CD4-positive, CD25-positive, alpha-beta regulatory T cell (primary cell): ENCODE data around the gene C2CD4A. TPM values are rescaled to one million over a fixed set of nuclear protein-coding genes. Genes with fewer than 3 reads are reported as not detected.

Experiments
- ATAC-seq, 2 donors: fragments of 150-1000 bp; cut with Tn5 transposase; one replicate each; pipeline ENCODE4 v1.10.0; 2021; ENCODE audit warnings: low read depth in 2 of 2, moderate number of reproducible peaks in 2 of 2, moderate library complexity in 1 of 2
- DNase-seq, 3 donors: peaks; one replicate each; pipeline versions ENCODE4 v3.0.0 to v3.0.0-alpha.2; 2012 to 2022; ENCODE audit warnings: mixed read lengths in 1 of 3
- H3K27ac ChIP-seq: one replicate; pipeline ENCODE4 v1.7.0; 2013; ENCODE audit warnings: mild to moderate bottlenecking, low read length; ENCODE audit not compliant: insufficient read depth, poor library complexity, severe bottlenecking
- H3K27me3 ChIP-seq: one replicate; pipeline ENCODE4 v1.7.0; 2013; ENCODE audit warnings: low read length; ENCODE audit not compliant: control insufficient read depth, insufficient read depth
- H3K36me3 ChIP-seq: one replicate; pipeline ENCODE4 v1.7.0; 2013; ENCODE audit warnings: mild to moderate bottlenecking, low read length, moderate library complexity; ENCODE audit not compliant: control insufficient read depth, insufficient read depth
- H3K4me1 ChIP-seq: 2 replicates; pipeline ENCODE4 v1.7.0; 2013; ENCODE audit warnings: mild to moderate bottlenecking, low read length; ENCODE audit not compliant: insufficient read depth, control insufficient read depth, poor library complexity, severe bottlenecking
- H3K4me3 ChIP-seq: one replicate; pipeline ENCODE4 v1.7.0; 2013; ENCODE audit warnings: low read depth, mild to moderate bottlenecking, low read length, moderate library complexity
- H3K9me3 ChIP-seq, 2 experiments: 1 replicate in 1 of 2; 2 replicates in 1 of 2; pipeline ENCODE4 v1.7.0; 2013; ENCODE audit warnings: low read length in 2 of 2, mild to moderate bottlenecking in 1 of 2, moderate library complexity in 1 of 2; ENCODE audit not compliant: control insufficient read depth in 2 of 2
- H3K27ac Mint-ChIP-seq, 3 donors: one replicate each; pipeline ENCODE4 v1.8.0; 2020 to 2022; ENCODE audit warnings: mild to moderate bottlenecking in 3 of 3, mixed read lengths in 3 of 3, moderate library complexity in 2 of 3
- H3K27me3 Mint-ChIP-seq: one replicate; pipeline ENCODE4 v1.8.0; 2022; ENCODE audit warnings: mild to moderate bottlenecking, mixed read lengths
- H3K36me3 Mint-ChIP-seq: one replicate; pipeline ENCODE4 v1.8.0; 2020; ENCODE audit warnings: mixed read lengths
- H3K4me1 Mint-ChIP-seq, 4 donors: one replicate each; pipeline ENCODE4 v1.8.0; 2020 to 2022; ENCODE audit warnings: mixed read lengths in 4 of 4, mild to moderate bottlenecking in 1 of 4
- H3K4me3 Mint-ChIP-seq, 4 donors: one replicate each; pipeline ENCODE4 v1.8.0; 2020 to 2022; ENCODE audit warnings: mild to moderate bottlenecking in 4 of 4, mixed read lengths in 4 of 4, moderate library complexity in 3 of 4
- H3K9me3 Mint-ChIP-seq, 7 donors: one replicate each; pipeline ENCODE4 v1.8.0; 2020 to 2022; ENCODE audit warnings: mixed read lengths in 7 of 7, mild to moderate bottlenecking in 3 of 7, moderate library complexity in 2 of 7
- polyA plus RNA-seq, 4 donors: library from polyadenylated mRNA; unstranded; fragments of 300-500 nt; fragmentation: Illumina TruSeq; gene quantifications; one replicate each; pipeline ENCODE4 v1.2.3, GENCODE V29; 2021
- total RNA-seq: library from RNA; stranded (reverse); gene quantifications from one replicate; pipeline ENCODE4 v1.2.3, GENCODE V29; 2022

C2CD4A gene, protein sequence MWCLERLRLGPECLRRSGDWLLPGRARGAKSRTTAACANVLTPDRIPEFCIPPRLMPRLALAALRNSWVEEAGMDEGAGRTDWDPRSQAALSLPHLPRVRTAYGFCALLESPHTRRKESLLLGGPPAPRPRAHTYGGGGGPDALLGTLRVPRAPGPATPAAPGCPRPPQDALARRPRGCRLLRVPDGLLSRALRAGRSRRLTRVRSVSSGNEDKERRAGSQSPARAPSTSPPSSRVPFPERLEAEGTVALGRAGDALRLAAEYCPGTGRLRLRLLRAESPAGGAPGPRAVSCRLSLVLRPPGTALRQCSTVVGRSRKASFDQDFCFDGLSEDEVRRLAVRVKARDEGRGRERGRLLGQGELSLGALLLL
- total RNA-seq (0.17 TPM), polyA plus RNA-seq (under 1 TPM; 0.10 to 0.28 (median 0.12) TPM)

DNA sequence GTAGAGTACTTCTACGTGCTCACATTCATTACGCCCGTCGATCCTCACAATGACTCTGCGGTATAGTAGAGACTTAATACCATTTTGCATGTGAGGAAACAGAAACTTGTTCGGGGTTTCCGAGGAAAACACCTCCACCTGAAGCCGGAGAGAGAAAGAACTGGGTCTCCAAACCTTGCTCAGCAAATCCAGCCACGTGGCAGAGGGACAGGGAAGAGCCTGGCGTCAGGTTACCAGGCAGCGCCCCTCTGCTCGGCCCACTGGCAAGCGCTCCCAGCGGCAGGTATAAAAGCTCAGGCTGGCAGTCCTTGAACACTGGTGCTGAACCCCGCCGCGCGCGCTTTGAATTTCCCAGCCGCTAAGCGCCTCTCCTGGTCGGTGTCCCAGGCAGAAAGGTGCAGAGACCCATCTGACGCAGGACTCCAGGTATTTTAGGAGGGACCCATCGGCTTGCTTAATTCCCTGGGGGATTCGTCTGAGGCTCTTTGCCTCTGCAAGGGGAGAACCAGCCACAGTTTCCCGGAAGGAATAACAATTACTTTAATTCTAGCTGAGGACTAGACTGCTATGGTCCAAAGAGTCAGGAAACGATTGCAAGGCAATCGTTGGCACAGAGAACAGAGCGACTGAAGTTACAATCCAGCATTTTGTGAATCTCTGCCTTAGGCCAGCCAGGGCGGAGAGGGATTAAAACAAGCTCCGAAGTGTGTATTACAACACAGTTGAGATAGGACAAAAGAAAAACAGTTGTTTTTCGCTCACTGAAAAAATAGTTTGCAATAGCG is at the start of gene C2CD4A:
TSS of gene C2CD4A (plus strand) at position 315 of the 785 bp plus-strand sequence. CDS start 637 bp downstream, outside the sequence.
- H3K27ac Mint-ChIP-seq = peak within 1 kb of the TSS in 1 of 3 donors; percentile 87

DNA sequence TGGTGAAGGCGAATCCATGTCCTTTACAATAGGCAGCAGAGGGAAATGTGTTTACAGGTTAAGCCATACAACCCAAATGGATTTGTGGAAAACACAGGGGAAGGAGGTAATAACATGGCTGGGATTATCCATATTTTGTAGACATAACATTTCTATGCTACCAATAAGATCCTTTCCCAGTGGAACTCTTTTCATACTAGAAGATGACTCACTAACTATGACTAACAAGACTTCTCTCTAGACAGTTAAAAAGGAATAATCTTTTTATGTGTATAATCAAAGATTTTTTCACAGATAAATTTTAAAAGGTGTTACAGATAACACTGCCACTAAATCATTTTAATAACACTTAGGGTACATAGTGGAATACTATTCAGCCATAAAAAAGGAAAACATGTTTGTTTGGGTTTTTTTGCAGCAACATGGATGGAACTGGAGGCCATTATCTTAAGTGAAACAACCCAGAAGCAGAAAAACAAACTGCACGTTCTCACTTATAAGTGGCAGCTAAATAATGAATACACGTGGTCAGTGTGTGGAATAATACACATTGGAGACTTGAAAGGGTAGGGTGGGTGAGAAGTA is 46.1 kb upstream of the C2CD4A start:
- Histone ChIP-seq H3K27ac (no peak overlapping the region), H3K4me1 (no peaks in the 10 kb centered on the region), H3K36me3 (peaks cover 37% of the 10 kb centered on the region), H3K4me3 (no peak overlapping the region), H3K27me3 (no peaks in the 10 kb centered on the region), H3K9me3 (no peaks in the 10 kb centered on the region)
- ATAC-seq (no peak), DNase-seq (no peak)
- Mint-ChIP-seq H3K4me1 (peaks cover 2 to 18% (median 9%) of the 10 kb centered on the region in 4 donors), H3K27ac (no peak overlapping the region), H3K36me3 (peaks cover 53% of the 10 kb centered on the region), H3K27me3 (no peaks in the 10 kb centered on the region), H3K9me3 (peaks cover 0 to 4% (median 3%) of the 10 kb centered on the region in 7 donors), H3K4me3 (no peak overlapping the region)

More for the DNA sequence above, at the start of gene C2CD4A:
- Histone ChIP-seq H3K36me3 (no peaks in the 10 kb centered on the region), H3K4me1 (peaks cover 28% of the 10 kb centered on the region), H3K4me3 (peak within 1 kb of the TSS; percentile 89), H3K9me3 (no peaks in the 10 kb centered on the region), H3K27me3 (peaks cover 23% of the 10 kb centered on the region), H3K27ac (no peak within 1 kb of the TSS)
- DNase-seq = peak; percentile 48 to 60 (median 50)
- Mint-ChIP-seq H3K9me3 (no peaks in the 10 kb centered on the region), H3K4me3 (peak within 1 kb of the TSS; percentile 88 to 94 (median 90)), H3K27me3 (peaks cover 51% of the 10 kb centered on the region), H3K4me1 (peaks cover 21 to 41% (median 31%) of the 10 kb centered on the region in 4 donors), H3K36me3 (no peaks in the 10 kb centered on the region)
- peak; percentile 61 to 68 for ATAC-seq

DNA sequence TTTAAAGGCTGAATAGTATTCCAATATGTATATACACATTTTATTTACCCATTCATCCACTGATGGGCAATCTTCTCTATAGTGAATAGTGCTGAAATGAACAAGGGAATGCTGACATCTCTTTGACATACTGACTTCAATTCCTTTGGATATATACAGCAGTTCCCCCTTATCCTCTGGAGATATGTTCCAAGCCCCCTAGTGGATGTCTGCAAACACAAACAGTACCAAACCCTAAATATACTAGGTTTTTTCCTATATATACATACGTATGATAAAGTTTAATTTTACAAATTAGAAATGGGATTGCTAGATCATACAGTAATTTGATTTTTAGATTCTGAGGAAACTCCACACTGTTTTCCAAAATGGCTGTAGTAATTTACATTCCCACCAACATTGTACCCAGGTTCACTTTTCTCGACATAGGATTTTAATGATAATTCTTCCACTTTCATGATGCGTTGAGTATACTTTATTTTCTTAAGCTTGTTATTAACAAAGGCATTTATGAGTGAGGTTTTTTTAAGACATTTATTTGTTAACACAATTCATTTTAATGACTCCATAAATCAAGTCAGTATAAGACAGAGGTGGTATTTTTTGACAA is 44.7 kb upstream of the C2CD4A start:
- H3K4me1 ChIP-seq = no peaks in the 10 kb centered on the region
- H3K9me3 ChIP-seq = no peaks in the 10 kb centered on the region
- peaks cover 42% of the 10 kb centered on the region for H3K36me3 ChIP-seq
- Mint-ChIP-seq H3K27ac (no peak overlapping the region), H3K4me1 (peaks cover 7 to 24% (median 9%) of the 10 kb centered on the region in 4 donors), H3K27me3 (no peaks in the 10 kb centered on the region), H3K36me3 (peaks cover 57% of the 10 kb centered on the region), H3K9me3 (peaks cover 0 to 2% (median 0%) of the 10 kb centered on the region in 7 donors), H3K4me3 (no peak overlapping the region)
- no peaks in the 10 kb centered on the region for H3K27me3 ChIP-seq
- H3K4me3 ChIP-seq = no peak overlapping the region
- H3K27ac ChIP-seq = no peak overlapping the region
- no peak for ATAC-seq
- DNase-seq = no peak

DNA sequence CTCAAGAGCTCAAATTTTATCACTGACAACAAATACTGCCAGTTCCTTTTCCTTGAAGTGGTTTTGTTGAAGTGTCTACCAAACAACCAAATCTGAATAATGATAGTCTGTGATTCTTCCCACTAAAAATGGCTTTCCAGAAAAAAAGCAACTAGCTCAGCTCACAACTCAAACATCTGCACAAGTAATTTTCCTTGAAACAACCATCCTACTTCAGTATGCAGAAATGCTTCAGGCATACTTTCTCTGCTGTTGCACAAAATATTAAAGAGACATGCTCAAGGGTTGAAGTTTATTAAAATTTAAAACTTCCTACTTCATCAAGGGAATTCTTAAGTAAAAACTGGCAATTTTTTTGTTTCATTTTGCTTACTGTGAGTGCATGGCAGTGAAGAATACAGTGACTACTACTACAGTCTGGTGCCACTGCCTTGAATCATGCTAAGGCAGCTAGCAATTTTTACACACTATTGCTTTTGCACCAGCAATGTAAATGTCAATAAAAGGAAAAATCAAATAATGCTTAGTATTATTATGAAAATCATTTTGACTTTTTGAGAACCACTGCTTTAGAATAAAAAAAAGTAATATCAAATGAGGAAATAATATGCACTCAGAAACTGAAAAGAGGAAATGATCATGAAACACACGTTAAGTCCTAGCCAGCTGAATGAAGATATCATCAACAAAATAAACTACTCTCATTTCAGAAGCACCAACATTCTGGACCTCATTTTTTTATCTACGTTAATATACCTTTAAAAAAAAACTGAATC is 40.1 kb upstream of the C2CD4A start:
- peak in 1 of 2 donors; percentile 28 for ATAC-seq
- H3K27ac ChIP-seq = no peak overlapping the region
- no peaks in the 10 kb centered on the region for H3K27me3 ChIP-seq
- no peaks in the 10 kb centered on the region for H3K9me3 Mint-ChIP-seq
- H3K27me3 Mint-ChIP-seq = no peaks in the 10 kb centered on the region
- H3K4me1 Mint-ChIP-seq = peaks cover 25 to 39% (median 29%) of the 10 kb centered on the region in 4 donors
- H3K36me3 ChIP-seq = peaks cover 39% of the 10 kb centered on the region
- H3K4me1 ChIP-seq = peaks cover 4% of the 10 kb centered on the region
- DNase-seq = no peak
- peak overlapping the region in 1 of 4 donors; percentile 2 for H3K4me3 Mint-ChIP-seq
- H3K36me3 Mint-ChIP-seq = peaks cover 42% of the 10 kb centered on the region
- peak overlapping the region; percentile 4 for H3K4me3 ChIP-seq
- peak overlapping the region in 1 of 3 donors; percentile 64 for H3K27ac Mint-ChIP-seq
- H3K9me3 ChIP-seq = no peaks in the 10 kb centered on the region

DNA sequence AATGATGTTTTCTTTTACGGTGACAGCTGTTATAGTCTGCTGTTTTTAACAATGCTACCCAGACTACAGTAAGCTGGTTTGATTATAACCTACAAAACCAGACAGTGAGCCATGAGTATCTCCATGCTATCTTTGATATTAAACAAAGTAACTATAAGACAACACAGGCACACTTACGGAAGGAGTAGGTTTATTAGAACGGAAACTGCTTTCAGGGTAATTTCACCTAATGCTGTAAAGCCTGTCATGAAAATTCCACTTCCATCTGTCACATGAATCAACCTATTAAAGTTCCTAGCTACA is 39.6 kb upstream of the C2CD4A start:
- Mint-ChIP-seq H3K36me3 (peaks cover 36% of the 10 kb centered on the region), H3K4me3 (peak overlapping the region in 1 of 4 donors; percentile 2), H3K9me3 (no peaks in the 10 kb centered on the region), H3K27me3 (no peaks in the 10 kb centered on the region), H3K4me1 (peaks cover 25 to 37% (median 29%) of the 10 kb centered on the region in 4 donors), H3K27ac (no peak overlapping the region)
- no peak for ATAC-seq
- peaks cover 4% of the 10 kb centered on the region for H3K4me1 ChIP-seq
- H3K36me3 ChIP-seq = peaks cover 34% of the 10 kb centered on the region
- H3K4me3 ChIP-seq = peak overlapping the region; percentile 4
- no peak overlapping the region for H3K27ac ChIP-seq
- H3K9me3 ChIP-seq = no peaks in the 10 kb centered on the region
- DNase-seq = no peak
- H3K27me3 ChIP-seq = no peaks in the 10 kb centered on the region

DNA sequence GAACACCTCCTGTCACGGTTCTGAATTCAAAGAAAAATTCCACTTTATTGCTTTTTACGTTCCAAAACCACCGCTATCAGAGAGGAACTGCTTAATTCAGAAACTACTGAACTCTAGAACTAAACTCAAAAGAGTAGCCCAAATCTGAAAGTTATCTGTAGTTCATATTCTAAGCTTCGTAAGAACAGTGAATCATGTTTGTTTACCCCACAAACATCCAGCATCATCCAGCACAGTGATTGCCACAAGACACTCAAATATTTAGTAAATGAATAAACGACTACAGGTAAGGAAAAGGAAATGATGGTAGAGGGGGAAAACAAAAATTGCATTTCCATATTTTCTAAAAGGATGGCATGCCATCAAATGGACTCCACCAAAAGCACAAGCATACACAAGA is 38.9 kb upstream of the C2CD4A start:
- Mint-ChIP-seq H3K9me3 (no peaks in the 10 kb centered on the region), H3K27ac (peak overlapping the region in 1 of 3 donors; percentile 79), H3K27me3 (no peaks in the 10 kb centered on the region), H3K36me3 (peaks cover 37% of the 10 kb centered on the region), H3K4me3 (no peak overlapping the region), H3K4me1 (peaks cover 25 to 39% (median 32%) of the 10 kb centered on the region in 4 donors)
- no peak overlapping the region for H3K4me3 ChIP-seq
- H3K9me3 ChIP-seq = no peaks in the 10 kb centered on the region
- ATAC-seq (peak in 1 of 2 donors; percentile 25), DNase-seq (peak in 1 of 3 donors; percentile 10)
- H3K4me1 ChIP-seq = peaks cover 4% of the 10 kb centered on the region
- peaks cover 32% of the 10 kb centered on the region for H3K36me3 ChIP-seq
- no peak overlapping the region for H3K27ac ChIP-seq
- no peaks in the 10 kb centered on the region for H3K27me3 ChIP-seq
